IMR-90 (cell line): Measurements from ENCODE around the gene PARP3. TPM values are rescaled to one million over a fixed set of nuclear protein-coding genes. Genes with fewer than 3 reads are reported as not detected.

Source experiments
- ATAC-seq: fragments of 200-7000 bp; cut with Tn5 transposase; 2 replicates; pipeline ENCODE4 v1.9.1; 2020; ENCODE audit warnings: low read depth, mild to moderate bottlenecking, moderate library complexity
- BruUV-seq: library from RNA; stranded (reverse); fragments of 400-500 nt; replicated peaks from 2 replicates; lab custom pipeline; 2021; lab: Mats Ljungman, UMichigan
- CTCF ChIA-PET: fragments of 300-600 bp; formaldehyde crosslinking; extraction: SDS; loops from one replicate; lab custom pipeline; 2021; ENCODE audit warnings: antibody characterized with exemption; lab: Yijun Ruan, JAX
- POLR2A ChIA-PET: fragments of 300-600 bp; sonication (Branson Sonifier 250); formaldehyde crosslinking; loops from one replicate; lab custom pipeline; 2022; ENCODE audit warnings: antibody characterized with exemption; ENCODE audit not compliant: unreplicated experiment; lab: Charles Lee
- DNase-seq: peaks from one replicate; pipeline ENCODE4 v3.0.0; 2013
- H2AFZ ChIP-seq: replicated peaks from 2 replicates; pipeline ENCODE3; 2013; ENCODE audit warnings: low read length, mild to moderate bottlenecking; ENCODE audit not compliant: poor library complexity
- H2AK5ac ChIP-seq: 2 replicates; pipeline ENCODE4 v1.6.1; 2013; ENCODE audit warnings: low read depth, low read length, inconsistent platforms
- H2AK9ac ChIP-seq: replicated peaks from 2 replicates; pipeline ENCODE3; 2013; ENCODE audit warnings: mild to moderate bottlenecking, low read depth, low read length, moderate library complexity; ENCODE audit not compliant: poor library complexity
- H2BK120ac ChIP-seq: 2 replicates; pipeline ENCODE4 v1.6.1; 2013; ENCODE audit warnings: low read depth, low read length, inconsistent platforms
- H2BK15ac ChIP-seq: 3 replicates; pipeline ENCODE4 v1.6.1; 2013; ENCODE audit warnings: low read depth, low read length, inconsistent platforms
- H2BK20ac ChIP-seq: 2 replicates; pipeline ENCODE4 v1.6.1; 2013; ENCODE audit warnings: low read depth, mild to moderate bottlenecking, inconsistent platforms, low read length, moderate library complexity
- H2BK5ac ChIP-seq: 2 replicates; pipeline ENCODE4 v1.6.1; 2013; ENCODE audit warnings: mild to moderate bottlenecking, low read depth, low read length, inconsistent platforms; ENCODE audit not compliant: poor library complexity, severe bottlenecking
- H3K14ac ChIP-seq: replicated peaks from 2 replicates; pipeline ENCODE4 v1.6.1; 2013; ENCODE audit warnings: low read depth, low read length, inconsistent platforms
- H3K18ac ChIP-seq: 2 replicates; pipeline ENCODE4 v1.6.1; 2013; ENCODE audit warnings: low read depth, low read length, control low read depth
- H3K23ac ChIP-seq: 2 replicates; pipeline ENCODE4 v1.6.1; 2013; ENCODE audit warnings: low read depth, low read length, inconsistent platforms
- H3K27ac ChIP-seq: 2 replicates; pipeline ENCODE4 v1.5.1; 2013; ENCODE audit warnings: mild to moderate bottlenecking, control low read depth, low read length; ENCODE audit not compliant: insufficient read depth
- H3K27me3 ChIP-seq: 2 replicates; pipeline ENCODE4 v1.6.1; 2013; ENCODE audit warnings: low read length; ENCODE audit not compliant: control insufficient read depth, insufficient read depth
- H3K36me3 ChIP-seq: 2 replicates; pipeline ENCODE4 v1.6.1; 2013; ENCODE audit warnings: low read length, mixed read lengths; ENCODE audit not compliant: control insufficient read depth, insufficient read depth
- H3K4ac ChIP-seq: 2 replicates; pipeline ENCODE4 v1.6.1; 2013; ENCODE audit warnings: low read depth, low read length, inconsistent platforms
- H3K4me1 ChIP-seq: 2 replicates; pipeline ENCODE4 v1.6.1; 2013; ENCODE audit warnings: low read length, mixed read lengths; ENCODE audit not compliant: control insufficient read depth, insufficient read depth
- H3K4me2 ChIP-seq: 2 replicates; pipeline ENCODE4 v1.6.1; 2013; ENCODE audit warnings: low read depth, mild to moderate bottlenecking, control low read depth, low read length, moderate library complexity
- H3K4me3 ChIP-seq: 2 replicates; pipeline ENCODE4 v1.5.1; 2013; ENCODE audit warnings: low read depth, mild to moderate bottlenecking, control low read depth, low read length, moderate library complexity; ENCODE audit not compliant: insufficient read depth
- H3K56ac ChIP-seq: 2 replicates; pipeline ENCODE4 v1.6.1; 2013; ENCODE audit warnings: low read length, inconsistent platforms; ENCODE audit not compliant: insufficient read depth; ENCODE audit errors: extremely low read depth
- H3K79me1 ChIP-seq, 2 experiments: 2 replicates each; pipeline ENCODE4 v1.6.1; 2013; ENCODE audit warnings: low read length in 2 of 2, inconsistent platforms in 1 of 2, low read depth in 1 of 2
- H3K9ac ChIP-seq: 2 replicates; pipeline ENCODE4 v1.6.1; 2013; ENCODE audit warnings: low read depth, low read length, control low read depth
- H3K9me1 ChIP-seq: 2 replicates; pipeline ENCODE4 v1.6.1; 2013; ENCODE audit warnings: low read length, inconsistent platforms; ENCODE audit not compliant: insufficient read depth
- H3K9me3 ChIP-seq: 2 replicates; pipeline ENCODE4 v1.6.1; 2013; ENCODE audit warnings: low read length; ENCODE audit not compliant: control insufficient read depth, insufficient read depth
- H4K20me1 ChIP-seq: 2 replicates; pipeline ENCODE4 v1.6.1; 2013; ENCODE audit warnings: low read length, inconsistent platforms; ENCODE audit not compliant: insufficient read depth
- H4K5ac ChIP-seq: 2 replicates; pipeline ENCODE4 v1.6.1; 2013; ENCODE audit warnings: mild to moderate bottlenecking, low read depth, low read length, control low read depth
- H4K8ac ChIP-seq, 2 experiments: 2 replicates each; pipeline ENCODE4 v1.6.1; 2013; ENCODE audit warnings: low read depth in 2 of 2, low read length in 2 of 2, control low read depth in 1 of 2, inconsistent platforms in 1 of 2
- H4K91ac ChIP-seq: 2 replicates; pipeline ENCODE4 v1.6.1; 2013; ENCODE audit warnings: low read depth, low read length, inconsistent platforms; ENCODE audit not compliant: insufficient read depth
- BHLHE40 ChIP-seq: fragments of 150-350 bp; IDR thresholded peaks from 2 replicates; pipeline ENCODE4 v1.6.1; 2016; ENCODE audit warnings: mild to moderate bottlenecking, low read depth, low read length
- CEBPB ChIP-seq: IDR thresholded peaks from 2 replicates; pipeline ENCODE4 v1.6.1; 2012; ENCODE audit warnings: low read depth, low read length, improper control_type of control experiment
- CHD1 ChIP-seq: IDR thresholded peaks from 2 replicates; pipeline ENCODE4 v1.6.1; 2012; ENCODE audit warnings: low read depth, low read length, improper control_type of control experiment
- FOS ChIP-seq: fragments of 150-350 bp; IDR thresholded peaks from 2 replicates; pipeline ENCODE4 v1.6.1; 2016; ENCODE audit warnings: low read depth, low read length
- POLR2A ChIP-seq: IDR thresholded peaks from 2 replicates; pipeline ENCODE4 v1.6.1; 2012; ENCODE audit warnings: mild to moderate bottlenecking, low read depth, low read length
- RAD21 ChIP-seq: IDR thresholded peaks from 2 replicates; pipeline ENCODE4 v1.6.1; 2012; ENCODE audit warnings: low read length, improper control_type of control experiment
- RCOR1 ChIP-seq: IDR thresholded peaks from 2 replicates; pipeline ENCODE4 v1.6.1; 2012; ENCODE audit warnings: mild to moderate bottlenecking, low read length, improper control_type of control experiment; ENCODE audit not compliant: insufficient replicate concordance
- WGBS, 2 experiments: methylation state at CpG; one replicate each; pipeline versions ENCODE4 v1.1.5 to v1.1.7; 2013; ENCODE audit warnings: missing lambda C conversion rate in 2 of 2; ENCODE audit not compliant: insufficient read length in 1 of 2; ENCODE audit errors: extremely low coverage in 2 of 2; 5-methylcytosine and 5-hydroxymethylcytosine counted together
- dilution Hi-C: fragments of 300-500 bp; cut with HindIII; formaldehyde crosslinking; loops from one replicate; pipeline ENCODE4 v1.14.3; 2018; ENCODE audit warnings: low sequenced_read_pairs; ENCODE audit not compliant: unreplicated experiment
- in situ Hi-C: fragments of 300-500 bp; cut with MboI; formaldehyde crosslinking; loops from 3 replicates; pipeline ENCODE4 v1.14.3; 2019; ENCODE audit warnings: low sequenced_read_pairs, inconsistent platforms, mixed read lengths
- intact Hi-C: fragments of 100-400 bp; cut with micrococcal nuclease; formaldehyde crosslinking; loops from 2 replicates; pipeline ENCODE4 v1.10.0; 2022
- polyA plus RNA-seq, 3 experiments: library from polyadenylated mRNA; depleted of rRNA; stranded (reverse); fragments of >200 nt; gene quantifications; 2 replicates each; pipeline ENCODE4 v1.2.3, GENCODE V29; 2012; ENCODE audit warnings: low replicate concordance in 1 of 3
- total RNA-seq: library from RNA; depleted of rRNA; stranded (reverse); fragments of >200 nt; gene quantifications from 2 replicates; pipeline ENCODE4 v1.2.3, GENCODE V29; 2012
- TF ChIP-seq, protein P1 (sequence below): conservative IDR thresholded peaks from 2 replicates; pipeline ENCODE4 v1.5.1; 2012; ENCODE audit warnings: mild to moderate bottlenecking, low read depth, low read length, improper control_type of control experiment

The PARP3 gene
- total and polyA plus RNA-seq, 2 of the 4 experiments (the other 2 are of a cell fraction) = 16.3 to 22.0 TPM

DNA sequence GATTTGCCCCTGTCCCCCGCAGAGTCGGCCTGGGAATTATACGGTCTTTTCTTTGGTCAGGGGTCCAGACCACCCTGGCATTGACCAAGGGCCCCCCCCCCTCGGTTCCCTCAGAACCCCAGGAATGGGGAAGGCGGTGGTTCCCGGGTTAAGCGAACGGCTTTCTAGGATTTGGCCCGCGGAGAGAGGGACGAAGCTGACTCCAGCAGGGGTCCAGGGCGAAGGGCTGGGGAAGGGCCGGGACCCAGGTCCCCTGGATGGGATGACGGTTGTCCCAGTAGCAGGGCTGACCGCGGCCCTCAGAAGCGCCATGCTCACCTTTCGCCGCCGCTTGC is 733 bp upstream of the PARP3 start:
- H2AK9ac ChIP-seq = peak overlapping the region; percentile 96
- dilution Hi-C loops = no loop called here
- no peak overlapping the region for H3K18ac ChIP-seq
- H3K4me1 ChIP-seq = peaks cover 13% of the 10 kb centered on the region
- peak overlapping the region; percentile 49 for H3K4me3 ChIP-seq
- H4K20me1 ChIP-seq = peaks cover 9% of the 10 kb centered on the region
- no peak overlapping the region for H4K91ac ChIP-seq
- intact Hi-C loops = loop anchor here (5.0 kb wide), 1 partner anchor 201 kb away; no protein-coding TSS in a partner anchor
- TF ChIP-seq POLR2A = no peak
- TF ChIP-seq FOS = no peak
- no peak for TF ChIP-seq BHLHE40
- TF ChIP-seq, protein P1, sequence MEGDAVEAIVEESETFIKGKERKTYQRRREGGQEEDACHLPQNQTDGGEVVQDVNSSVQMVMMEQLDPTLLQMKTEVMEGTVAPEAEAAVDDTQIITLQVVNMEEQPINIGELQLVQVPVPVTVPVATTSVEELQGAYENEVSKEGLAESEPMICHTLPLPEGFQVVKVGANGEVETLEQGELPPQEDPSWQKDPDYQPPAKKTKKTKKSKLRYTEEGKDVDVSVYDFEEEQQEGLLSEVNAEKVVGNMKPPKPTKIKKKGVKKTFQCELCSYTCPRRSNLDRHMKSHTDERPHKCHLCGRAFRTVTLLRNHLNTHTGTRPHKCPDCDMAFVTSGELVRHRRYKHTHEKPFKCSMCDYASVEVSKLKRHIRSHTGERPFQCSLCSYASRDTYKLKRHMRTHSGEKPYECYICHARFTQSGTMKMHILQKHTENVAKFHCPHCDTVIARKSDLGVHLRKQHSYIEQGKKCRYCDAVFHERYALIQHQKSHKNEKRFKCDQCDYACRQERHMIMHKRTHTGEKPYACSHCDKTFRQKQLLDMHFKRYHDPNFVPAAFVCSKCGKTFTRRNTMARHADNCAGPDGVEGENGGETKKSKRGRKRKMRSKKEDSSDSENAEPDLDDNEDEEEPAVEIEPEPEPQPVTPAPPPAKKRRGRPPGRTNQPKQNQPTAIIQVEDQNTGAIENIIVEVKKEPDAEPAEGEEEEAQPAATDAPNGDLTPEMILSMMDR = no peak
- no peak for TF ChIP-seq CHD1
- TF ChIP-seq CEBPB = no peak
- TF ChIP-seq RCOR1 = no peak
- TF ChIP-seq RAD21 = no peak
- H3K27me3 ChIP-seq = no peaks in the 10 kb centered on the region
- 0 out of 2 replicates have a peak overlapping the region, but pooled peaks have one; percentile 0 for H3K4ac ChIP-seq
- CTCF ChIA-PET = interaction anchor here (0.6 to 1.1 kb wide), 5 partner anchors 10 to 63 kb away, joined by 3 to 6 read pairs (median 4); no protein-coding TSS in a partner anchor
- peak overlapping the region; percentile 59 for H3K9ac ChIP-seq
- ATAC-seq (peak; percentile 2), DNase-seq (no peak)
- 1% methylated on average over 15 of the region's 20 CpGs; no CpG with 5 or more reads in 1 of the 2 experiments for WGBS, 2 experiments
- H3K27ac ChIP-seq = peak overlapping the region; percentile 32; the same call in 1 of the 2 replicates
- in situ Hi-C loops = loop anchor here (25.0 kb wide), 1 partner anchor 554 kb away; the partner anchor contains the start of genes MANF and RBM15B
- H3K14ac ChIP-seq = no peak overlapping the region; the same call in 1 of the 2 replicates
- H4K8ac ChIP-seq = no peak overlapping the region
- POLR2A ChIA-PET = interaction anchor here (0.6 kb wide), 2 partner anchors 12 to 1372 kb away, joined by 3 to 5 read pairs; partner anchors contain the start of gene HEMK1
- no peak overlapping the region for H2BK15ac ChIP-seq
- peak overlapping the region; percentile 98 for H3K4me2 ChIP-seq
- peak overlapping the region; percentile 54; the same call in 1 of the 2 replicates for H3K23ac ChIP-seq
- no peak overlapping the region for H2BK20ac ChIP-seq
- H2AK5ac ChIP-seq = 0 out of 2 replicates have a peak overlapping the region, but pooled peaks have one; percentile 2
- H3K79me1 ChIP-seq = peaks cover 21 to 41% of the 10 kb centered on the region in 2 experiments; a peak in 3 of 4 replicates
- H2BK120ac ChIP-seq = no peak overlapping the region
- H3K9me1 ChIP-seq = peaks cover 12% of the 10 kb centered on the region
- H3K9me3 ChIP-seq = no peaks in the 10 kb centered on the region
- H2AFZ ChIP-seq = peak overlapping the region; percentile 94
- no peak overlapping the region for H2BK5ac ChIP-seq
- no peak overlapping the region for H4K5ac ChIP-seq
- H3K36me3 ChIP-seq = peaks cover 18% of the 10 kb centered on the region
- no peak overlapping the region for H3K56ac ChIP-seq
- no TSS peak for BruUV-seq
